PC-3 (cell line): Measurements from ENCODE around the gene SRSF2.

Experiments
- EZH2 ChIP-seq: fragments of 300-600 bp; sonication (generic); IDR thresholded peaks from one replicate; pipeline ENCODE4 v1.6.1; 2017; ENCODE audit warnings: antibody characterized with exemption, mild to moderate bottlenecking, low read length; ENCODE audit not compliant: unreplicated experiment
- EZH2phosphoT487 ChIP-seq: fragments of 300-600 bp; sonication (generic); IDR thresholded peaks from 2 replicates; pipeline ENCODE4 v1.6.1; 2018; ENCODE audit warnings: mild to moderate bottlenecking, antibody characterized with exemption, low read length, borderline replicate concordance
- TF ChIP-seq, protein P1 (sequence below): fragments of 300-600 bp; sonication (generic); conservative IDR thresholded peaks from 2 replicates; pipeline ENCODE4 v1.5.1; 2017; ENCODE audit warnings: antibody characterized with exemption, low read depth, mild to moderate bottlenecking, low read length

DNA sequence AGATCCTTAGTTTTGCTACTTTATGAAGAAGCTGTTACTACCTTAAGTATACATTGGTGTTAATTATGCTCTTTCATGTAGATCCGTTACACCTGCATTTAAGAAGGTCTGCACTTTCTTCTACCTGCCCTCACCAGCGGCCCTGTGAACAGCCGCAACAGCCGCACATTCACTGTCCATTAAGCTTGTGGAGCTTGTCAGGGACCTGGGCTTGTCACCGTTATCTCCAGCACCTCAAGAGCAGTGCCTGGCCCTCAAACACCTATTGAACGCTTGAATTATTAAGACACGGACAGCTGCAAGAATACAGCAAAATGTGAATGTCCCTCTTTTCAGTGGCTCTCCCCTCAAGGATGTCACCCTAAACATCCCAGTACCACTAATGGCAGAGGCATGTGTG is 23.4 kb downstream of the SRSF2 start:
- TF ChIP-seq, protein P1, sequence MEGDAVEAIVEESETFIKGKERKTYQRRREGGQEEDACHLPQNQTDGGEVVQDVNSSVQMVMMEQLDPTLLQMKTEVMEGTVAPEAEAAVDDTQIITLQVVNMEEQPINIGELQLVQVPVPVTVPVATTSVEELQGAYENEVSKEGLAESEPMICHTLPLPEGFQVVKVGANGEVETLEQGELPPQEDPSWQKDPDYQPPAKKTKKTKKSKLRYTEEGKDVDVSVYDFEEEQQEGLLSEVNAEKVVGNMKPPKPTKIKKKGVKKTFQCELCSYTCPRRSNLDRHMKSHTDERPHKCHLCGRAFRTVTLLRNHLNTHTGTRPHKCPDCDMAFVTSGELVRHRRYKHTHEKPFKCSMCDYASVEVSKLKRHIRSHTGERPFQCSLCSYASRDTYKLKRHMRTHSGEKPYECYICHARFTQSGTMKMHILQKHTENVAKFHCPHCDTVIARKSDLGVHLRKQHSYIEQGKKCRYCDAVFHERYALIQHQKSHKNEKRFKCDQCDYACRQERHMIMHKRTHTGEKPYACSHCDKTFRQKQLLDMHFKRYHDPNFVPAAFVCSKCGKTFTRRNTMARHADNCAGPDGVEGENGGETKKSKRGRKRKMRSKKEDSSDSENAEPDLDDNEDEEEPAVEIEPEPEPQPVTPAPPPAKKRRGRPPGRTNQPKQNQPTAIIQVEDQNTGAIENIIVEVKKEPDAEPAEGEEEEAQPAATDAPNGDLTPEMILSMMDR = no peak
- TF ChIP-seq EZH2 = no peak
- TF ChIP-seq EZH2phosphoT487 = no peak
